ENCODE measurements around the gene PEX19.

The PEX19 gene

DNA sequence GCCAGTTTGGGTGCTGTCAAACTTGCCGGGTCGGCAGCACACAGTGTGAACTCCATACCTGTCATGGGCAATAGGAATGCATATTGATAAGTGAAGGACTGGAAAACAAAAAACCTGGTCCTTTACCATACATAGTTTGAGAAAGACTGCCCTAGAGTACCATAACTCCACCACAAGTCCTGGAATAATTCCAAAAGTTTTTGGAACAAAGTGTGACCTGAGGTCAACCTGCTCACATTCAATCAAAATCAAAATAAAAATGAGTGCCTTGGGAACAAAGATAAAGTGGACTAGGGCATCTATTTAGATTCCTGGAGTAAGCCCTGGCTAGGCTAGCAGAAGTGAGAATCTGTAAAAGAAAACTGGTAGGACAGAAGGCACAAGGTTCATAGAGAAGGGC is 7.6 kb downstream of the PEX19 start:
- no peak for DNase-seq

DNA sequence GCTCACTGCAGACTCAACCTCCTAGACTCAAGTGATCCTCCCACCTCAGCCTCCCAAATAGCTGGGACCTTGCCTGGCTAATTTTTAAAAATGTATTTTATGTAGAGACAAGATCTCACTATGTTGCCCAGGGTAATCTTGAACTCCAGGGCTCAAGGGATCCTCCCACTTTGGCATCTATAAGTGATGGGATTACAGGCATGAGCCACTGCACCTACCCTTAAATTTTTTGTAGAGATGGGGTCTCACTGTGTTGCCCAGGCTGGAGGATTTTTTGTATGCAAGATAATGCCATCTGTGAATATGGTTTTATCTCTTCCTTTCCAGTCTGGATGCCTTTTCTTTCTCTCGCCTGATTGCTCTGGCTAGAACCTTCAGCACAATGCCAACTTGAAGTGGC is 13.9 kb downstream of the PEX19 start:
- no peak for DNase-seq

DNA sequence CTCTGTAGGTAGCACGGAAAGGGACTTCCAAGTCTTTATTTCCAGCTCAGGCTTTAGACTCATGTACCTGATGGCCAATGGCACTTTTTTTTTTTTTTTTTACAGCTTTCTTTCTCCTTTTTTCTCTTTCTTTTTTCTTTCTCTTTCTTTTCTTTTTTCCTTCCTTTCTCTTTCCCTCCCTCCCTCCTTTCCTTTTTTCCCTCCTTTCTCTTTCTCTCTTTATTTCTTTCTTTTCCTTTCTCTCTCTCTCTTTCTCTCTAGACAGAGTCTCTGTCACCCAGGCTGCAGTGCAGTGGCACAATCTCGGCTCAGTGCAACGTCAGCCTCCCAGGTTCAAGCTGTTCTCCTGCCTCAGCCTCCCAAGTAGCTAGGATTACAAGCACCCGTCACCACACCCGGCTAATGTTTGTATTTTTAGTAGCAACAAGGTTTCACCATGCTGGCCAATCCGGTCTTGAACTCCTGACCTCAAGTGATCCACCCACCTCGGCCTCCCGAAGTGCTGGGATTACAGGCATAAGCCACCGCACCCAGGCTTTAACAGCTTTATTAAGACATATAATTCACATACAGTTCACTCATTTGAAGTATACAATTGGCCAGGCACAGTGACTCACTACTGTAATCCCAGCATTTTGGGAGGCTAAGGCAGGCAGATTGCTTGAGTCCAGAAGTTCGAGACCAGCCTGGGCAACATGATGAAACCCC is 17.5 kb downstream of the PEX19 start:
- no peak for DNase-seq

DNA sequence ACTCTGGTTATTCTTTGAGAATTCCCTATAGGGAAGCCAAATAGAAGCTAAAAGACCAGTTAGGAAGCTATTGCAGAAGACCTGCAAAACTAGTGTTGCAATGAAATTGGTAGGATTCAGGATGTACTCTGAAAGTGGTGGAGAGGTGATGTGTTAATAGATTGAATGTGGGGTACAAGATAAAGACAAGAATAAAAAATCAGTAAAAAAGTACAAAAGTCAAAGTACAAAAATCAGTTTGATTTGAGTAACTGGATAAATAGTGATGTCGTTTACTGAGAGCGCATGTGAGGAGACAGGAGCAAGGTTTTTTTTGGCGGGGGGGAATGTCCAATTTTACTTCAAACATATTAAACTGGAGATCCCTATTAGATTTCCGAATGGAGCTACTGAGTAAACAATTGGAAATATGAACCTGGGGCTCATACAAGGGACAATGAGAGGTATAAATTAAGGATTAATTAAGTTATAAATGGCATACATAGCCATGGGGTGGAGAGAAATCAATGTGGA is 20.1 kb downstream of the PEX19 start:
- DNase-seq, result no peak

DNA sequence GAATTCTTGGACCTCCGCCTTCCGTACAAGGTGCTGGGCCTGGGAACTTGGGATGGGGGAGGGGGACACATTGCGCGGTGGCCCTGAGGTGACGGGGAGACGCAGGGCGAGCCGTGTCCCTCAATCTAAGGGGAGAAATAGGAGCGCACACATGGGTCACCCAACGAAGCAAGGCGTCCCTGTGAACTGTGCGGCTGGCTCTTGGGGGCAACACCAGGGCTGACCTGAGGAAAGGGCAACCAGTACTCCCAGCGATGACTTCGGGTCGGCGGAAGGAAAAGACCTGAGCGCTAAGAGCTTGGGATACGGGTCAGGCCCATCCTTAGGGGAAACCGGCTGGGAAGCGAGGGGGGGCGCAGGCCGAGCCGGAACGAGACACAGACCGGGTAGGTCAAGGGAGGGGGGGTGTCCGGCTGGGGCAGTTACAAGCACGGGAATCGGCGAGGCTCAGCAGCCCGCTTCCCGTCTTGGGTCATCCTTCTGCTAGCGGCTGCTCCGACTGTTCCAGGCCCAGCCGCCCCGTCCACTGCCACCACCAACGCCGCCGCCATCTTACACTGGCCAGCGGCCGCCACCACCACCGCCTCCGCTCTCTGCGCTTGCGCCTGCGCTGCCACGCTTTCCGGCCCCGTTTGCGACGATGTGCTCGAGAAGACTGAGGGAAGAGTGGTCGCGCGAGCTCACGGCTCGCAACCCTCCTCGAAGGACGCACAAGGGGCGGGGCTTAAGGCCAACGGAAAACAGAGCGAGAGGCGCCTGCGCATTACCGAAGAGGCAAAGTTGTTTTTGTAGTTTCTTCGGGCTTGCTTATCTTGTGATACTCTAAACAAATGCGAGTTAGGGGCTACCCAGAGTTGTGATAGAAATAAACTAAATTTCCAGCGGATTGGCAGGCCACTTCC is 22.8 kb downstream of the PEX19 start, which contains the start of gene DCAF8:
DCAF8 (minus strand) TSS at position 657 of the 902 bp plus-strand sequence. CDS start 18,541 bp downstream, outside the sequence.
- peak; percentile 97 for DNase-seq

DNA sequence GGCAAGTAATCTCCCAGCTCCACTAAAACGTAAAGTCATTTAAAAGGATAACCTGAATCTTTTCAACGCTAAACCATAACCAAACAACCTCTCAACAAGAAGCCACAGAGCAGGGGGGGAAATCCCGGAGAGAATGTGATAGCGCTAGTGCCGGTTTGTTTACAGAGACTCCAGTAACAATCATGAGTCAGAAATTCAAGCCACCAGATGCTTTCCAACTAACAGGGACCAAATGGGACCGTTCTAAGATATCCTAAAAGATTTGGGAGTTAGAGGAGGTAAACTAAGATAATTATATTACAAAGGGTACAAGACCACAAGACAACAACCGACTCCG is 23.4 kb downstream of the PEX19 start:
- peak; percentile 74 for DNase-seq

DNA sequence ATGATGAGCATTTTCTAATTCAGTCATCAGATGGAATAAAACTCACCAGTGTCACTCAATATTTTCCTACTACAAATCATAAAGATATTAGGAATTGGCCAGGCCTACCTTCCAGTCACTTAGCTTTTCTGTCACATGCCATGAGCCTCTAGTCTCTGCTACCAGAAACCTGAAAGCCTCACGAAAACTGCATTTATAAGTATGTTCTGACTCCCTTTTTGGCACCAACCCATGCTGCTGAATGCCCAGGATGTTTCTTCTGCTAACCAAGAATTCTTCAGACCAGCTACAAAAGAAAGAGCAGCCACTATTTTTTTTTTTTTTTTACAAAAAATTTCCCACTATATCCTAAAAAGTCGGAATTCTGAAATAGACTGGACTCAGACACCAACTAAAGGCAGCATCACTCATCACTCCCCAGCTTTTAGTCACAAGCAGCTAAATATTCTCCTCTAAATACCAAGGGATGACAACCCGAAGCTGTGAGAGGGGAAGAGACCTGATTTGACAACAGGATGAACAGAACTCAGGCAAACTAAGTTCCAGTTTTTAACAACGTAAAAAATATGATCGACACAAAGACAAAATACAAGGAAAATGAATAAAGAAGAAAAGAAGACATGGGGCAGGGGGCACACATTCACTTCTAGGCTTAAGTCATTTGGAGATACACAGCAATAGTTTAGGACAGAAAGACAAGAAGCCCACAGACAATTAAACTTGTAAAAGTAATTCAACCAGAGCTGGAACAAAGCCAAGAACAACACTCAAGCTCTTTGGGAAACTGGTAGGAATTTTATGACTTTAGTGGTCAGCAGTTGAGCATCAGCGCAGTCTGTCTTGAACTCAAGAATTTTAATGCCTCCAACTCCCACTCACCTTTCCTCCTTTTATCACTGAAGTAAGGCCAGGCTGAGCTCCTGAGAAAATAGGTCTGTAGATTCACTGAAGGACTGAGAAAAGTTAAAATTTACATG is 24.2 kb downstream of the PEX19 start:
- peak; percentile 84 for DNase-seq

DNA sequence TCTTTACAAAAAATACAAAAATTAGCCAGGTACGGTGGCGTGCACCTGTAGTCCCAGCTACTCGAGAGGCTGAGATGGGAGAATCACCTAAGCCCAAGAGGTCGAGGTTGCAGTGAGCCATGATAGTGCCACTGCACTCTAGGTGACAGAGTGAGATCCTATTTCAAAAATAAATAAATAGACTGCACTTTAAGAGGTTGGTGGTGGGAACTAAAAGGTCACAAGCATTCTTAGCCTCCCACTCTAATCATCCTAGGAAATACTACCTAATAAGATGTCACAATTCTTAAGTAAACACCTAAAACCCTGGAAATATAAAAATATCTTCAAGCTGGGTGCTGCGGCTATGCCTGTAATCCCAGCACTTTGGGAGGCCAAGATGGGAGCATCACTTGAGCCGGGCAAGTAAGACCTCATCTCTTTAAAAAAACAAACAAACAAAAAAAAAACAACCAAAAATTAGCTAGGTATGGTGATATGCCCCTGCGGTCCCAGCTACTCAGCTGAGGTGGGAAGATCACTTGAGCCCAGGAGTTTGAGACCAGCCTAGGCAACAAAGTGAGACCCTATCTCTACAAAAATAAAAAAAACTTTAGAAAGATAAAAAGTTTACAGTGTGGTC is 26.6 kb downstream of the PEX19 start:
- no peak for DNase-seq

DNA sequence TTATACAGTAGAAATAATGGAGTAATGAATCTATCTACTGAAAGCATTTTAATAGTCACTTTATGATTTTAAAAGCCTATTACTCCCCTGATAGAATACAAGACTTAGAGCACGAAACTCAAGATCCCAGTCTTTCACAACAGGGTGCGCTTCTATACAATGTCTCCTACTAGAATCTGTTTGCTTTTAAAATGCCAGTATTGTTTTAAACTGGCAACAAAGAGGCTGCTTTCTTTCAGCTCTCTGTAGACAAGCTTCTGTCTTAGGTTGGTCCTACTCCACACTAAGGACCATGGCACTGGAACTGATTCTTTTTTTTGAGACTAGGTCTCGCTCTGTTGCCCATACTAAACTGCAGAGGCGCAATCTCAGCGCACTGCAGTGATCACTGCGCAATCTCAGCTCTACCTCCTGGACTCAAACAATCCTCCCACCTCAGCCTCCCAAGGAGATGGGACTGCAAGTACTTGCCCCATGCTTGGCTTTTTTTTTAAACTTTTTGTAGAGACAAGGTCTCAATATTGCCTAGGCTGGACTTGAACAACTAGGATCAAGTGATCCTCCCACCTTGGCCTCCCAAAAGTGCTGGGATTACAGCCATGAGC is 27.4 kb downstream of the PEX19 start:
- DNase-seq, result no peak

DNA sequence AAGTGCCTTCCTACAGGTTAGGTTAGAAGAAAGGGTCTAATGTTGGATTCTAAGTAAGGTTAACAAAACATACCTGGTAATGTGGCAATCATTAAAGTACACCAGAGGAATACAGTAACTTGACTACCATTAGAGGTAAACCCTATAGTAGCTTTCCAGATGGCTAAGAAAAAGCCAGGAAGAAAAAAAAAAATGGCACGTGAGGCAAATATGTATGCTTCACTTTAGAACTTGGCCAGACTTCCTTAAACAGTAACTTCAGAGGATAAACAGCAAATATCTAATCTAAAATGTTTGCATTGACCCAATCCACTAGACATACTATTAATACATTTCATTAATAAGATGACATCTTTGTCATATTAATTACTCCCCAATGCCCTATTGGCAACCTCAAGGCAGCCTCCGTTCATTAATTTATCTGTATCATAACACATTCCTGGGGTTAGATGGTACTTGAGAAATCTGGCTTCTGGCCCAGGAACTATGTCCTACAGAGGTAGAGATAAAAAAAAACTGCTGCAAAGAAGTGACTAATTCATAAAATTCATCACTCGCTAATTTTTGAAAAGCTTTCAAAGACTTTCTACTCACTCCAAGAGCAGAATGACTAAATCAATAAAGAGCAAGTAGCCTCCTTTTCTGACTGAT is 28.4 kb downstream of the PEX19 start:
- peak; percentile 87 for DNase-seq

DNA sequence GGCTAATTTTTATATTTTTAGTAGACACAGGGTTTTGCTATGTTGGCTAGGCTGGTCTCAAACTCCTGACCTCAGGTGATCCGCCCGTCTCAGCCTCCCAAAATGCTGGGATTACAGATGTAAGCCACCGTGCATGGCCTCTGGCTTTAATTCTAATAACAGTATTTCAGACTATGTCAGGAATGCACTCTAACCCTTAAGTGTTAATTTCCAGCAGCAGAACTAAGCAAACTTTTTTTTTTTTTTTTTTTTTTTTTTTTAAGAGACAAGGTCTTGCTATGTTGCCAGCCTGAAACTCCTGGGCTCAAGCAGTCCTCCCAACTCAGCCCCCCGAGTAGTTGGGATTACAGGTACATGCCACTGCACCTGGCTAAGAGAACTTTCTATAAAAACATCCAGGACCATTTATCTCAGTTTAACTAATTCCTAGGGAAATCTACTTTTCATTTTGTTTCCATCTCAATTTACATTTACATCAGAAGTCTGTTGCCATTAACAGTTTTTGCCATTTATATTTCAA is 29.1 kb downstream of the PEX19 start:
- DNase-seq, result no peak

DNA sequence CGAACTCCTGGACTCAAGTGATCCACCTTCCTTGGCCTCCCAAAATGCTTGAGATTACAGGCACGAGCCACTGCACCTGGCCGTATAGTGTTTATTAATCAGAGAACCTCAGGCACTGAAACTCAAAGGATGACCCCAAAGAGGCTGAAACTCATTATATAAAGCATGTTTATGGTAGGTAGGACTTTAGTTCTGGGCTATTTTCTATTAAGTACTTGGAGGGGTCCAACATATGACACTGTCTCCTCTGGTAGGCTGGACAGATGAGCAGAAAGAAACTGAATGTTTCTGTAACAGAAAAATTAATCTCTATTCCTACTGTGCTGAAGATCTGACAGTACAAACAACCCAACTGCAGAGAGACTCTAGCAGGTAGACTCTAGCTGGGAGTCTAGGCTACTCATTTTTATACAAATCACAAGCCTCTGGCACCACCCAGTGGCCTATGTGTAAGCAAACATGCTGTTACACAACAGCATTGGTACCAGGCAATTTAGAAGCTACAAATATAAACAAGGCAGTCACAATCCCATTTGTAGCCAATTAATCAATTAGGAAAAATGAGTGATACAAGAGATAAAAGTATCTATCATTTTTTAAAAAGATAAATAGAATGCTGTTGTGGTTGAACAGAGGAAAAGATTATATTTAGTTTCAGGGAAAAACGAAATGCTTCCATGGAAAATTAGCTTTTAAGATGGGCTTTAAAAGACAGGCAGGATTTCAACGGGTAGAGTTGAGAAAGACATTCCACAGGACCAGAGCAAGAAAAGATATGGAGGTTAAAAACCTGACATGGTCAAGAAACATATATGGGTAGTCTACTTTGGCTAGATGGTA is 33.0 kb downstream of the PEX19 start:
- DNase-seq, result peak; percentile 71

DNA sequence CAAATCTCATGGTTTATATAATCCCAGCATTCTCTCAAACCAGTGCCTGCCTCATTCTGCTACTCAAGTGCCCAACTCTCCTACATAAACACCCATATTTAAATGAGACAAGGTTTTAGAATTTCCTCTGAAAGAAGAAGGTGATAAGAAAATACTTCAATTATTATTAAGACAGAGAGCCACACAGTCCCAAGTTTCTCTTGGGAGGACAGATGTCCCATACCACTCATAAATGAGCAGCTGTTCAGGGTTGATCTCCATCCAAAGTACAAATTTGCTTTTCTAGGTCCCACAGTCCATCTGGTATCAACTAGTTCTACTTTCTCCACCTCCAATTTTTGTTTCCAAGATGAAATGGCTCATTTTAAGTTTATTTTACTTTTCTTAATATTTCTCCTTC is 33.9 kb downstream of the PEX19 start:
- no peak for DNase-seq

DNA sequence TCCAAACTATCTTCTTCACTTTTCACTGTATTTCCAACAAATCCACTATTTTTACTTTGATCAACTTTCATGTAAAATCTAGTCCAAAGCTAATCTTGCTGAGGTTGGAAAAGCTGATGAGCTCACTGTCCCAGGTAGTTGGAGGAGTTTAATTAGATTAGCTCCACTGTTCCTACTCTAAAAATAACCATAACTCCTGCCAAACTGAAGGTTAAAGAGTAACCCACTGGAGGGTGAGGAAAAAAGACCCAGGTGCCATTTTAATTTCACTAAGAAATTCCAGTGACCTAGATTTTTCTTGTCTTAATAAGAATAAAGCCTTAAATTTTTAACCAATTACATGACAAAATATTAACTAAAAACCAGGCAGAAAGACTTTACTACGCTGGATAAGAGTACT is 37.9 kb downstream of the PEX19 start:
- no peak for DNase-seq

DNA sequence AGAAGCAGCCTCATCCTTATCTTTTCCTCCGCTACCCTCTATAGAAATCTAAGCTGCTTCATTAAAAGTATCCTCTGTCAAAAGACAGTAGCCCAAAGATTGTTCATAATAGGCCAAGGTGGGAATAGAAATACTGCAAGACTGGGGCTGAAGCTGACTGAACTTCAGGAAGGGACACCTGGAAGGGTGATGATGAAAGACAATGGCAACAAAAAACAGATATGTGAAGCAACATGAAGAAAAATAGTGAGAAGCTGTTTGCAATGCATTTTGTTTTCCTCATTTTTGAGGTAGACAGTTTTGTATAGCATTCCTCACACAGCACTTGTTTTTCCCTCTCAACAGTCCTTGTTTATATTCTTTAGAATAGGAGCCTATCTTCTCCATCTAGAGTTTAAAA is 39.5 kb downstream of the PEX19 start:
- no peak for DNase-seq

DNA sequence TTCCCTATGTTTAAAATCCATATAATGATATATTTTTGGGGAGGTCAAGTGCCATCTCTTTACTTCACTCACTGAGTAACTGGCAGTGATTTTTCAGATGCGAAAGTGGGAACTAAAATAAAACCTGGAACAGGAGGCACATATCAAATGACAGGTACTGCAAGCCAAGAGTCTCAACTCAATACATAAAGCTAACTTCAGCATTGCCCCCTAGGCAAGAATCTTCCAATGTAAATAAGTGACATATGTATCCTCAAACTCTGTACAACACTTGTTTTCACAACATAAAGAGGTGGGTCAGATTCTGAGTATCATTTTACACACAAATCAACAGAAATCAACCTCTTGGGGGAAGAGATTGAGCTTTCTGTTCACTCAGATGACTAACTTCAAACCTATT is 40.7 kb downstream of the PEX19 start:
- no peak for DNase-seq

DNA sequence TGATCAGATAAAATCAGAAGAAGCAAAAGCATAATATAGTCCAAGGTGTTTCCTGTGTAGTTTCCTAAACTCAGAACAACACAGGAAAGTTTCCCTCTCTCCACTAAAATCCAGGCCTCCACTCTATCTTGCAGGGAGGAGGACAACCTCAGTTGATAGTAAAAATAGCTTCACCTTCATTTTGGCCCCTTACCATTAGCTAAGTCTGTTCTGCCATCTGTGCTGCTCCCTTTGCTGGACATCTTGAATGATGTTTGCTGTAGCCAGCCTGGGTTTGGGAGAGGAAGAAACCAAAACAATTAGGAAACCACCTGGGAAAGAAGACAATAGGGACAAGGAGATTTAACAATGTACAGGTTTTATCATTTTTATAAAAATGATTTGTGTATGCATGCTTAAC is 41.2 kb downstream of the PEX19 start:
- no peak for DNase-seq

DNA sequence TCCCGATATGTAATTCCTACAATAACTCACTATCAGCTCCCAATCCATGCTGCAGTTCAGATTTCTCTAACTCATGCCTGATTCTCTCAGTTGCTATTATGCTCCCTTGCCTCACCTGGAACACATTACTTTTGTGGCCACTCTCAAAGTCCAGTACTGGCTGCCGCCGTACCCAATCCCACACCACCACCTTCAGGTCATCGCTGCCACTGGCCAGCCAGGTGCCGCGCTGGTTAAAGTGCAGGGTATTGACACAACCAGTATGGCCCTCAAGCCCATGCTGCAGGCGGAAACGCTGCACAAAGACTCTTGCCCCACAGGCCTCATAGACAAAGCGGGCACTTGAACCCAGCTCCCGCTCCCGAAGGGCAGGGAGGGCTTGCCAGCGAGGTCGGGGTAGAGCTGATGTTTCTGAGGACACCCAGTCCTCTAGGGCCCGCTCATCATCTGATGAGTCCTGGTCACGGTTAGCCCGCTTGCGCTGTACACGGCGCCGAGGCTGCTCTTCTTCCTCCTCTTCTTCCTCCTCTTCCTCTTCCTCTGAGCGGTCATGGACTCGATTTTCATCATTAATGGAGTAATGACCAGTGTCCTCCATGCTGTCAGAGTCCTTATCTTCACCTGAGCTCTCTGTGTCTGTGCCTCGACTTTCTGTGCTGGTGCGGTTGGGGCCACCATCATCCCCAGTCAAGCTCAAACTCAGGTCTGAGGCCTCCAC is 45.2 kb downstream of the PEX19 start:
- no peak for DNase-seq

DNA sequence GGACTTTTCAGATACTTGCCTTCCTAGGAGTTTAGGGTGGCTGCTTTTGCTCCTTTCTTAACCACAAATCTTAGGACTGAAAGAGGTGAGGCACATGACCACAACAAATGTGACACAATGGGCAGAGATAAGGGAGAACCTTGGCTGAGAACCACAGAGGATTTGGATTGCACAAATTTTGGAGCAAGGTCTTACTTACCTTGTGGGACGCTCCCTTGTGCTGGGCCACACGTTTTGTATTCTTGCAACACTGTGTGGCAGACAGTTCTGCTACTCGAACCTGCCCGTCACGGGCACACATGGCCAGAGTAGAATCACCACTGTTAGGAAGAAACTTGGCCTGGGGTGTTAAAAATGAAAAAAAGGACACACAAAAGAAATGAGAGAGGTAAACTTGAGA is 46.5 kb downstream of the PEX19 start:
- no peak for DNase-seq

DNA sequence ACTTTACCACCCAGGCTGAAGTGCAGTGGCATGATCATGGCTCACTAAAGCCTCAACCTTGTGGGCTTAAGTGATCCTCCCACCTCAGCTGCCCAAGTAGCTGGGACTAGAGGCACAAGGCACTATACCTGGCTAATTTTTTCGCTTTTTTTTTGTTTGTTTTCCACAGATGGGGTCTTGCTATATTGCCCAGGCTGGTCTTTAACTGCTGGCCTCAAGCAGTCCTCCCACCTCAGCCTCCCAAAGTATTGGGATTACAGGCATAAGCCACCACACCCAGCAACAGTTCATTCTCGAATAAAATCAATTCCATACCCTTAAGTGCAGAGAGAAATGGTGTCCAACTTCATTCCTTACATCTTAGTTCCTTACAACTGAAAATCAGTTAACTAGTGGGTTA is 47.4 kb downstream of the PEX19 start:
- no peak for DNase-seq
